ENCODE measurements around the gene SYNE1.
"Not testable (repeated sequence)": the region's sequence is repeated elsewhere in the genome, so short reads cannot be mapped to it uniquely, and the experiment has no call there.

The SYNE1 gene

GRCh38 chr6:152076242-152076641, 560.9 kb downstream of the SYNE1 start:
- H3K27me3 ChIP-seq (ENCODE audit: control insufficient read depth in 1 of 2, insufficient read depth in 2 of 2, low read length in 2 of 2); H3K4me3 ChIP-seq (ENCODE audit: low read depth in 1 of 2, low read length in 2 of 2); H3K9ac ChIP-seq (ENCODE audit: low read depth in 1 of 2, low read length in 2 of 2); H3K4me1 ChIP-seq (ENCODE audit: control insufficient read depth in 1 of 2, insufficient read depth in 2 of 2, low read length in 2 of 2); H3K27ac ChIP-seq (ENCODE audit: low read depth, low read length); H3K36me3 ChIP-seq (ENCODE audit: control insufficient read depth in 1 of 2, insufficient read depth in 2 of 2, low read length in 2 of 2); H3K9me3 ChIP-seq (ENCODE audit: control insufficient read depth in 1 of 2, low read length in 2 of 2): not testable (repeated sequence)

- Histone ChIP-seq H3K9ac (ENCODE audit: low read depth in 1 of 2, low read length in 2 of 2) (no peak overlapping the region), H3K27me3 (ENCODE audit: control insufficient read depth in 1 of 2, insufficient read depth in 2 of 2, low read length in 2 of 2) (no peaks in the 10 kb centered on the region), H3K4me3 (ENCODE audit: low read depth in 1 of 2, low read length in 2 of 2) (no peak overlapping the region), H3K36me3 (ENCODE audit: control insufficient read depth in 1 of 2, insufficient read depth in 2 of 2, low read length in 2 of 2) (no peaks in the 10 kb centered on the region), H3K27ac (ENCODE audit: low read depth, low read length) (no peak overlapping the region), H3K9me3 (ENCODE audit: control insufficient read depth in 1 of 2, low read length in 2 of 2) (no peaks in the 10 kb centered on the region), H3K4me1 (ENCODE audit: control insufficient read depth in 1 of 2, insufficient read depth in 2 of 2, low read length in 2 of 2) (no peaks in the 10 kb centered on the region)
These were observed 565.3 kb downstream of the SYNE1 start for GRCh38 chr6:152071843-152072242.

Measured in duodenal mucosa (tissue), 2 donors.